GM12865 (cell line): Measurements from ENCODE around the gene SF3B3.
"Not testable (repeated sequence)": the region's sequence is repeated elsewhere in the genome, so short reads cannot be mapped to it uniquely, and the experiment has no call there.

ENCODE experiments used
- DNase-seq: peaks from one replicate; pipeline ENCODE4 v3.0.0; 2010; ENCODE audit warnings: low read depth
- H3K4me3 ChIP-seq: 2 replicates; pipeline ENCODE4 v1.5.1; 2011; ENCODE audit warnings: mild to moderate bottlenecking, low read depth, low read length, control low read depth
- CTCF ChIP-seq: IDR thresholded peaks from 2 replicates; pipeline ENCODE4 v1.5.1; 2011; ENCODE audit warnings: low read length, control low read depth, low read depth, inconsistent platforms; ENCODE audit not compliant: insufficient read depth; ENCODE audit errors: missing control alignments

The SF3B3 gene

GRCh38 chr16:70612931-70613330, 89.3 kb downstream of the SF3B3 start:
- TF ChIP-seq CTCF = no peak
- H3K4me3 ChIP-seq = no peak overlapping the region
- DNase-seq = no peak

- DNase-seq = no peak
- no peak overlapping the region for H3K4me3 ChIP-seq
- TF ChIP-seq CTCF = no peak
These were observed 90.8 kb downstream of the SF3B3 start for GRCh38 chr16:70614208-70614951.

GRCh38 chr16:70615945-70616344, 92.3 kb downstream of the SF3B3 start:
- DNase-seq = no peak
- H3K4me3 ChIP-seq = no peak overlapping the region
- TF ChIP-seq CTCF = no peak

GRCh38 chr16:70621864-70622263, 98.2 kb downstream of the SF3B3 start:
- H3K4me3 ChIP-seq = not testable (repeated sequence)

More at GRCh38 chr16:70621864-70622263, 98.2 kb downstream of the SF3B3 start:
- not testable (repeated sequence) for DNase-seq
